MCF 10A (cell line): ENCODE measurements around the gene ABCB11. TPM values are rescaled to one million over a fixed set of nuclear protein-coding genes. Genes with fewer than 3 reads are reported as not detected.
"Not testable (repeated sequence)": the region's sequence is repeated elsewhere in the genome, so short reads cannot be mapped to it uniquely, and the experiment has no call there.

Experiments
- BruUV-seq: library from RNA; stranded (reverse); fragments of 400-500 nt; replicated peaks from 2 replicates; lab custom pipeline; 2021; lab: Mats Ljungman, UMichigan
- CTCF ChIA-PET: fragments of 300-600 bp; sonication (Branson Sonifier 250); formaldehyde crosslinking; extraction: SDS; loops from one replicate; lab custom pipeline; 2021; ENCODE audit warnings: antibody characterized with exemption, inconsistent platforms; lab: Yijun Ruan, JAX
- POLR2A ChIA-PET: fragments of 300-600, 350-650 bp; sonication (Branson Sonifier 250); formaldehyde crosslinking; extraction: SDS; loops from one replicate; lab custom pipeline; 2020; ENCODE audit warnings: antibody characterized with exemption, inconsistent platforms; lab: Yijun Ruan, JAX
- DNase-seq: peaks from one replicate; pipeline ENCODE4 v3.0.0-alpha.2; 2018; ENCODE audit not compliant: unreplicated experiment
- H3K27ac Mint-ChIP-seq: one replicate; pipeline ENCODE4 v1.8.0; 2022; ENCODE audit warnings: mild to moderate bottlenecking, low read depth, mixed read lengths; ENCODE audit not compliant: unreplicated experiment
- H3K27me3 Mint-ChIP-seq: one replicate; pipeline ENCODE4 v1.8.0; 2022; ENCODE audit warnings: mixed read lengths; ENCODE audit not compliant: insufficient read depth, unreplicated experiment
- H3K36me3 Mint-ChIP-seq: one replicate; pipeline ENCODE4 v1.8.0; 2022; ENCODE audit warnings: mild to moderate bottlenecking, moderate library complexity, mixed read lengths; ENCODE audit not compliant: insufficient read depth, unreplicated experiment
- H3K4me1 Mint-ChIP-seq: one replicate; pipeline ENCODE4 v1.8.0; 2022; ENCODE audit warnings: mixed read lengths; ENCODE audit not compliant: insufficient read depth, unreplicated experiment
- H3K4me3 Mint-ChIP-seq: one replicate; pipeline ENCODE4 v1.8.0; 2022; ENCODE audit warnings: mild to moderate bottlenecking, moderate library complexity, mixed read lengths; ENCODE audit not compliant: unreplicated experiment
- H3K9me3 Mint-ChIP-seq: one replicate; pipeline ENCODE4 v1.8.0; 2022; ENCODE audit warnings: mixed read lengths; ENCODE audit not compliant: unreplicated experiment
- CTCF ChIP-seq: fragments of 200-600 bp; IDR thresholded peaks from one replicate; pipeline ENCODE4 v1.8.0; 2022; ENCODE audit warnings: antibody characterized with exemption, mild to moderate bottlenecking; ENCODE audit not compliant: unreplicated experiment
- intact Hi-C: fragments of 100-400 bp; cut with micrococcal nuclease; formaldehyde crosslinking; loops from 2 replicates; pipeline ENCODE4 v1.14.1; 2022
- total RNA-seq: library from RNA; stranded (reverse); gene quantifications from 2 replicates; pipeline ENCODE4 v1.2.3, GENCODE V29; 2022

ABCB11 gene
- total RNA-seq, 1 experiment from 2014 or later = not detected

GRCh38 chr2:168874368-168875054 is 156.6 kb downstream of the ABCB11 start:
- no peaks in the 10 kb centered on the region for H3K9me3 Mint-ChIP-seq

GRCh38 chr2:168870824-168871223 is 160.3 kb downstream of the ABCB11 start:
- not testable (repeated sequence) for H3K27ac Mint-ChIP-seq, H3K4me1 Mint-ChIP-seq, BruUV-seq

More at GRCh38 chr2:168874368-168875054, 156.6 kb downstream of the ABCB11 start:
- no TSS peak for BruUV-seq
- Mint-ChIP-seq H3K36me3 (peaks cover 4% of the 10 kb centered on the region), H3K4me3 (no peak overlapping the region), H3K4me1 (peaks cover 6% of the 10 kb centered on the region), H3K27me3 (no peaks in the 10 kb centered on the region), H3K27ac (no peak overlapping the region)
- TF ChIP-seq CTCF = no peak
- POLR2A ChIA-PET = interaction anchor here (0.5 kb wide), 1 partner anchor 28 kb away, joined by 4 read pairs; no protein-coding TSS in a partner anchor
- CTCF ChIA-PET = interaction anchor here (0.6 to 0.9 kb wide), 3 partner anchors 16 to 720 kb away, joined by 3 to 7 read pairs (median 3); partner anchors contain the start of gene SPC25
- intact Hi-C loops = no loop called here
- DNase-seq = no peak

More at GRCh38 chr2:168870824-168871223, 160.3 kb downstream of the ABCB11 start:
- H3K9me3 Mint-ChIP-seq, CTCF ChIA-PET, H3K27me3 Mint-ChIP-seq, H3K36me3 Mint-ChIP-seq, DNase-seq, POLR2A ChIA-PET, H3K4me3 Mint-ChIP-seq, intact Hi-C loops: not testable (repeated sequence)

Other genes starting within 250 kb of the ABCB11 start
- gene NOSTRIN, start 228.7 kb downstream of the ABCB11 start, total RNA-seq = 0.44 and 0.51 TPM in 2 replicates
- gene SPC25, start 140.9 kb downstream of the ABCB11 start, total RNA-seq = 2.5 and 3.5 TPM in 2 replicates
- gene G6PC2, start 130.0 kb downstream of the ABCB11 start, total RNA-seq = not detected in 2 replicates
- 0.21 TPM in 1 of 2 replicates, not detected in the other for gene DHRS9, start 38.2 kb upstream of the ABCB11 start, total RNA-seq